H9 (cell line): ENCODE results near the gene OR4K1. TPM values are rescaled to one million over a fixed set of nuclear protein-coding genes. Genes with fewer than 3 reads are reported as not detected.

Experiments
- DNase-seq: peaks from one replicate; pipeline ENCODE4 v3.0.0-alpha.2; 2017
- H2AFZ ChIP-seq: one replicate; pipeline ENCODE4 v1.6.1; 2013; ENCODE audit warnings: mild to moderate bottlenecking, low read length, control low read depth, moderate library complexity
- H2AK5ac ChIP-seq: 2 replicates; pipeline ENCODE4 v1.6.1; 2013; ENCODE audit warnings: low read length, control low read depth, mixed read lengths; ENCODE audit not compliant: insufficient read length
- H2BK120ac ChIP-seq: one replicate; pipeline ENCODE4 v1.6.1; 2013; ENCODE audit warnings: low read depth, mild to moderate bottlenecking, low read length, control low read depth, inconsistent platforms; ENCODE audit not compliant: poor library complexity, severe bottlenecking
- H2BK12ac ChIP-seq: 2 replicates; pipeline ENCODE4 v1.6.1; 2013; ENCODE audit warnings: low read length, control low read depth, mixed read lengths, low read depth; ENCODE audit not compliant: insufficient read length
- H2BK15ac ChIP-seq: 2 replicates; pipeline ENCODE4 v1.6.1; 2013; ENCODE audit warnings: low read depth, low read length, control low read depth
- H2BK20ac ChIP-seq: one replicate; pipeline ENCODE4 v1.6.1; 2013; ENCODE audit warnings: low read depth, mild to moderate bottlenecking, low read length, control low read depth, inconsistent platforms; ENCODE audit not compliant: poor library complexity, severe bottlenecking
- H2BK5ac ChIP-seq: 2 replicates; pipeline ENCODE4 v1.6.1; 2013; ENCODE audit warnings: low read length, control low read depth, mixed read lengths; ENCODE audit not compliant: insufficient read length
- H3K14ac ChIP-seq: 2 replicates; pipeline ENCODE4 v1.6.1; 2013; ENCODE audit warnings: low read length, control low read depth; ENCODE audit not compliant: insufficient read depth
- H3K18ac ChIP-seq: 2 replicates; pipeline ENCODE4 v1.6.1; 2013; ENCODE audit warnings: low read depth, mild to moderate bottlenecking, mixed read lengths, low read length, control low read depth; ENCODE audit not compliant: insufficient read length
- H3K23ac ChIP-seq: 2 replicates; pipeline ENCODE4 v1.6.1; 2013; ENCODE audit warnings: low read length, control low read depth, mixed read lengths, low read depth; ENCODE audit not compliant: insufficient read length
- H3K23me2 ChIP-seq: 2 replicates; pipeline ENCODE4 v1.6.1; 2013; ENCODE audit warnings: low read depth, mild to moderate bottlenecking, mixed read lengths, low read length, control low read depth; ENCODE audit not compliant: insufficient read length, poor library complexity, severe bottlenecking
- H3K27ac ChIP-seq: 2 replicates; pipeline ENCODE4 v1.5.1; 2013; ENCODE audit warnings: low read length, control low read depth, mixed read lengths, low read depth; ENCODE audit not compliant: insufficient read length
- H3K27me3 ChIP-seq: 2 replicates; pipeline ENCODE4 v1.6.1; 2013; ENCODE audit warnings: low read length, control low read depth, inconsistent platforms; ENCODE audit not compliant: insufficient read depth
- H3K4ac ChIP-seq: 2 replicates; pipeline ENCODE4 v1.6.1; 2013; ENCODE audit warnings: low read depth, mild to moderate bottlenecking, control low read depth, inconsistent platforms, low read length, moderate library complexity
- H3K4me1 ChIP-seq: 2 replicates; pipeline ENCODE4 v1.6.1; 2013; ENCODE audit warnings: low read length, control low read depth, inconsistent platforms; ENCODE audit not compliant: insufficient read depth
- H3K4me2 ChIP-seq: 2 replicates; pipeline ENCODE4 v1.6.1; 2013; ENCODE audit warnings: low read length, control low read depth, mixed read lengths; ENCODE audit not compliant: insufficient read length, insufficient read depth
- H3K56ac ChIP-seq: 2 replicates; pipeline ENCODE4 v1.6.1; 2013; ENCODE audit warnings: low read depth, mild to moderate bottlenecking, mixed read lengths, low read length, control low read depth; ENCODE audit not compliant: insufficient read length
- H3K79me1 ChIP-seq: 2 replicates; pipeline ENCODE4 v1.6.1; 2013; ENCODE audit warnings: low read depth, mild to moderate bottlenecking, moderate library complexity, low read length, control low read depth, inconsistent platforms; ENCODE audit not compliant: insufficient read depth, poor library complexity, severe bottlenecking
- H3K79me2 ChIP-seq: 2 replicates; pipeline ENCODE4 v1.6.1; 2013; ENCODE audit warnings: low read length, control low read depth, inconsistent platforms; ENCODE audit not compliant: insufficient read depth
- H3K9ac ChIP-seq: 2 replicates; pipeline ENCODE4 v1.6.1; 2013; ENCODE audit warnings: low read length, control low read depth, mixed read lengths; ENCODE audit not compliant: insufficient read length; ENCODE audit errors: extremely low read depth
- H3K9me3 ChIP-seq: one replicate; pipeline ENCODE4 v1.6.1; 2013; ENCODE audit warnings: low read depth, low read length, inconsistent platforms; ENCODE audit not compliant: control insufficient read depth
- H3T11ph ChIP-seq: one replicate; pipeline ENCODE4 v1.6.1; 2013; ENCODE audit warnings: mild to moderate bottlenecking, low read length, control low read depth, inconsistent platforms
- H4K20me1 ChIP-seq: one replicate; pipeline ENCODE4 v1.6.1; 2013; ENCODE audit not compliant: control insufficient read depth, insufficient read length, insufficient read depth
- H4K5ac ChIP-seq: 2 replicates; pipeline ENCODE4 v1.6.1; 2013; ENCODE audit warnings: low read depth, mild to moderate bottlenecking, mixed read lengths, low read length, control low read depth; ENCODE audit not compliant: insufficient read length
- H4K8ac ChIP-seq: replicated peaks from 2 replicates; pipeline ENCODE4 v1.6.1; 2013; ENCODE audit warnings: low read length, control low read depth, mixed read lengths, low read depth; ENCODE audit not compliant: insufficient read length
- H4K91ac ChIP-seq: 2 replicates; pipeline ENCODE4 v1.6.1; 2013; ENCODE audit warnings: low read depth, mild to moderate bottlenecking, moderate library complexity, mixed read lengths, low read length, control low read depth; ENCODE audit not compliant: insufficient read length
- H3K27ac Mint-ChIP-seq, 3 experiments: 2 replicates in 2 of 3; 3 replicates in 1 of 3; pipeline ENCODE4 v1.8.0; 2020 to 2021; ENCODE audit warnings: mixed read lengths in 3 of 3, mild to moderate bottlenecking in 1 of 3, moderate library complexity in 1 of 3
- H3K27me3 Mint-ChIP-seq: 2 replicates; pipeline ENCODE4 v1.8.0; 2021; ENCODE audit warnings: low read depth, mild to moderate bottlenecking, moderate library complexity, mixed read lengths
- H3K36me3 Mint-ChIP-seq, 3 experiments: 2 replicates in 2 of 3; 3 replicates in 1 of 3; pipeline ENCODE4 v1.8.0; 2020 to 2021; ENCODE audit warnings: low read depth in 3 of 3, mixed read lengths in 3 of 3; ENCODE audit not compliant: insufficient read depth in 1 of 3
- H3K4me1 Mint-ChIP-seq, 2 experiments: 2 replicates each; pipeline ENCODE4 v1.8.0; 2020; ENCODE audit warnings: mixed read lengths in 2 of 2
- H3K4me3 Mint-ChIP-seq, 2 experiments: 2 replicates in 1 of 2; 3 replicates in 1 of 2; pipeline ENCODE4 v1.8.0; 2020 to 2021; ENCODE audit warnings: mild to moderate bottlenecking in 2 of 2, mixed read lengths in 2 of 2, moderate library complexity in 1 of 2
- H3K9me3 Mint-ChIP-seq, 2 experiments: 2 replicates in 1 of 2; 3 replicates in 1 of 2; pipeline ENCODE4 v1.8.0; 2020; ENCODE audit warnings: mild to moderate bottlenecking in 2 of 2, mixed read lengths in 2 of 2, moderate library complexity in 1 of 2
- CTCF ChIP-seq: fragments of 200-600 bp; sonication (generic); conservative IDR thresholded peaks from 3 replicates; pipeline ENCODE4 v1.8.0; 2021; ENCODE audit warnings: antibody characterized with exemption, mild to moderate bottlenecking
- WGBS: extraction: QIAGEN DNeasy Blood & Tissue Kit; methylation state at CpG from one replicate; pipeline ENCODE4 v1.1.7; 2013; ENCODE audit warnings: missing lambda C conversion rate, low lambda C conversion rate, mixed read lengths; ENCODE audit not compliant: insufficient read length; ENCODE audit errors: extremely low coverage; 5-methylcytosine and 5-hydroxymethylcytosine counted together
- total RNA-seq: library from RNA; stranded (reverse); gene quantifications from 2 replicates; pipeline ENCODE4 v1.2.1, GENCODE V29; 2021

Gene OR4K1
- total RNA-seq, 1 experiment from 2014 or later: not detected

DNA sequence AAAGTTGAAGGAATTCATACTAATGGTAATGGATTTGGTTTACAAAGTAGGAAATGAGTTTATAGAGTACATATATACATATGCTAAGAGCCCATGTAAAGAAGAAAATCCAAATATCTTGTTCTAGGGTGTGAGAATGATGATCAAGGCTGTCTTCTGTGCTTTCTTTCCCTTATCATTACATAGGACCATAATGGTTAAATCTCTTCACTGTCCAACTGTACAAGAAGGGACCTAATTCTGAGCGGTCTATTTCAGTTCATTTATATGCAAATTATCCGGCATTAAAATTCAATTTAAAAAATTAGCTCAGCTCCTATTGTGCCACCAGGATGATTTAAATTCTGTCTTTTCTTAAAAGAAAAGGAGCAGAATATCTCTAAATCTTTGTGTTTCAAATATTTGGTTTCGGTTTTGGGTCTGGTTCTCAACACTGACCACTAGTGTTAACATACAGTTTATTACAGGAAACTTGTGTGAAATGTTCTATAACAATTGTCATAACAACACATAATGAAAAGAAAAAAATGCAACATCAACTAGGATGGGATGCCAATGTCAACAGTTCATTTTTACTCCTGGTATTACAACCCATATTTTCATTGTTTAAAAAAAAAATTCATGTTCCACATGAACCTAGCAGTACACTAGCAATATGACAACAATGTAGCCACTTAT, 16.8 kb downstream of the OR4K1 start:
- DNase-seq: no peak
- Histone ChIP-seq H2BK15ac (no peak overlapping the region), H3K18ac (no peak overlapping the region), H4K8ac (no peak overlapping the region), H3K14ac (no peak overlapping the region), H3K4me1 (no peaks in the 10 kb centered on the region), H2BK12ac (no peak overlapping the region), H3K4ac (no peak overlapping the region), H3K79me1 (no peaks in the 10 kb centered on the region), H4K91ac (no peak overlapping the region), H3T11ph (no peak overlapping the region), H4K5ac (no peak overlapping the region), H2AFZ (no peak overlapping the region), H3K27ac (no peak overlapping the region), H3K9ac (no peak overlapping the region), H4K20me1 (no peaks in the 10 kb centered on the region), H3K79me2 (no peaks in the 10 kb centered on the region), H2BK5ac (no peak overlapping the region), H3K23me2 (no peaks in the 10 kb centered on the region), H3K23ac (no peak overlapping the region), H3K9me3 (peaks cover 88% of the 10 kb centered on the region), H2BK120ac (no peak overlapping the region), H3K27me3 (no peaks in the 10 kb centered on the region), H3K56ac (no peak overlapping the region), H2AK5ac (no peak overlapping the region), H3K4me2 (no peak overlapping the region), H2BK20ac (no peak overlapping the region)
- Mint-ChIP-seq H3K9me3 (peaks cover 19% of the 10 kb centered on the region in 2 experiments), H3K27me3 (no peaks in the 10 kb centered on the region; the same call in 1 of the 2 replicates), H3K4me3 (no peak overlapping the region), H3K4me1 (no peaks in the 10 kb centered on the region), H3K27ac (no peak overlapping the region), H3K36me3 (peaks cover 8 to 12% (median 9%) of the 10 kb centered on the region in 3 experiments; a peak in 6 of 7 replicates)
- WGBS: no CpG with 5 or more reads among the region's 3 CpGs
- no peak for TF ChIP-seq CTCF
